A549 (cell line): ENCODE results near the gene IFITM2.

Source experiments
- CBX8 ChIP-seq: fragments of 200-600 bp; sonication (generic); IDR thresholded peaks from 2 replicates; pipeline ENCODE4 v1.6.1; 2016
- EP300 ChIP-seq, 2 experiments: fragments of >200 bp; sonication (Bioruptor Twin); formaldehyde crosslinking; IDR thresholded peaks; 2 replicates in 1 of 2; 3 replicates in 1 of 2; pipeline ENCODE4 v1.6.1; 2016 to 2017
- HDAC2 ChIP-seq: fragments of 200-600 bp; sonication (generic); IDR thresholded peaks from 2 replicates; pipeline ENCODE4 v1.6.1; 2016
- POLR2A ChIP-seq: IDR thresholded peaks from 2 replicates; pipeline ENCODE4 v1.6.1; 2012; ENCODE audit warnings: mild to moderate bottlenecking, low read length
- RAD21 ChIP-seq, 2 experiments: fragments of >200 bp in 1 of 2; sonication (Bioruptor Twin) in 1 of 2; formaldehyde crosslinking in 1 of 2; IDR thresholded peaks in 1 of 2; conservative IDR thresholded peaks in 1 of 2; 2 replicates in 1 of 2; 3 replicates in 1 of 2; pipeline ENCODE4 v1.6.1; 2012 to 2018; ENCODE audit warnings: inconsistent platforms in 1 of 2
- RFX5 ChIP-seq: fragments of 450-650 bp; IDR thresholded peaks from 2 replicates; pipeline ENCODE4 v1.7.1; 2014; ENCODE audit warnings: antibody characterized with exemption, mild to moderate bottlenecking, moderate library complexity
- TF ChIP-seq, protein P1 (sequence below): fragments of 200-600 bp; sonication (generic); IDR thresholded peaks from 2 replicates; pipeline ENCODE4 v1.6.1; 2016; ENCODE audit warnings: antibody characterized with exemption, mild to moderate bottlenecking, moderate library complexity
- TF ChIP-seq, protein P2 (sequence below): fragments of >200 bp; sonication (Bioruptor Twin); formaldehyde crosslinking; IDR thresholded peaks from 3 replicates; pipeline ENCODE4 v1.5.1; 2016

DNA sequence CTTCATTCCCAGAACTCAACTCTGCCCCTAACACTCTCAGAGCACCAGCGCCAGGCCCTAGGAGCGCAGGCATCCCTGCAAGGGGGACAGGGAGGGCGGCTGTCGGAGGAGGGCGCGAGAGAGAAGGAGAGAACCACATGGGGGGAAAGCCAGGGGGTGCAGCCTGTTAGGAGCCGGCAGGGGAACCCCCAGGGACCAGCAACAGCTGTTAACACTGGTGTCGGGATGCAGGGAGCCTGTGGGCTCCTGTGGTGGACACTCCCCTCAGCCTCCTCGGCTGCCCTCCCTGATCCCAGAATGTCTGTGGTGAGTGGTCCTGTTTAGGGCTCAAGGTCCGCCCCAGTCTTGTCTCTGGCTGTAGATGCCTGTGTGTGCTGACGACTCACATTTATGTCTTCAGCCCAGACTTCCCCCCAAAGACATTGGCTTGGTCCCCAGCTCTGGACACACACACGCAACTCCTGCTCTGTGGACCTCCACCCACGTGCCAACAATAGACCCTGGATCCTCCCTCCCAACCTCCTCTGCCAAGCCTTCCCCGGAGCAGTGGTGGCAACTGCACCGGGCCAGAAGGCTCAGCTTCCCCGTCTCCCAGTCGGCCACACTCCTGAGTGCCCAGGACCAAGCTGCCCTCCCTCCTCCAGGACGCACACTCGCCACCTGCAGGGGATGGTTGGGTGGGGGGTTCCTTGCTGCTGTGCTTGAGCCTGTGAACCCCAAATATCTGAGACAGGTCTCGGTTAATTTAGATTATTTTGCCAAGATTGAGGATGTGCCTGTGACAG lies 7.5 kb upstream of the IFITM2 start:
- TF ChIP-seq, protein P1, sequence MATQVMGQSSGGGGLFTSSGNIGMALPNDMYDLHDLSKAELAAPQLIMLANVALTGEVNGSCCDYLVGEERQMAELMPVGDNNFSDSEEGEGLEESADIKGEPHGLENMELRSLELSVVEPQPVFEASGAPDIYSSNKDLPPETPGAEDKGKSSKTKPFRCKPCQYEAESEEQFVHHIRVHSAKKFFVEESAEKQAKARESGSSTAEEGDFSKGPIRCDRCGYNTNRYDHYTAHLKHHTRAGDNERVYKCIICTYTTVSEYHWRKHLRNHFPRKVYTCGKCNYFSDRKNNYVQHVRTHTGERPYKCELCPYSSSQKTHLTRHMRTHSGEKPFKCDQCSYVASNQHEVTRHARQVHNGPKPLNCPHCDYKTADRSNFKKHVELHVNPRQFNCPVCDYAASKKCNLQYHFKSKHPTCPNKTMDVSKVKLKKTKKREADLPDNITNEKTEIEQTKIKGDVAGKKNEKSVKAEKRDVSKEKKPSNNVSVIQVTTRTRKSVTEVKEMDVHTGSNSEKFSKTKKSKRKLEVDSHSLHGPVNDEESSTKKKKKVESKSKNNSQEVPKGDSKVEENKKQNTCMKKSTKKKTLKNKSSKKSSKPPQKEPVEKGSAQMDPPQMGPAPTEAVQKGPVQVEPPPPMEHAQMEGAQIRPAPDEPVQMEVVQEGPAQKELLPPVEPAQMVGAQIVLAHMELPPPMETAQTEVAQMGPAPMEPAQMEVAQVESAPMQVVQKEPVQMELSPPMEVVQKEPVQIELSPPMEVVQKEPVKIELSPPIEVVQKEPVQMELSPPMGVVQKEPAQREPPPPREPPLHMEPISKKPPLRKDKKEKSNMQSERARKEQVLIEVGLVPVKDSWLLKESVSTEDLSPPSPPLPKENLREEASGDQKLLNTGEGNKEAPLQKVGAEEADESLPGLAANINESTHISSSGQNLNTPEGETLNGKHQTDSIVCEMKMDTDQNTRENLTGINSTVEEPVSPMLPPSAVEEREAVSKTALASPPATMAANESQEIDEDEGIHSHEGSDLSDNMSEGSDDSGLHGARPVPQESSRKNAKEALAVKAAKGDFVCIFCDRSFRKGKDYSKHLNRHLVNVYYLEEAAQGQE: no peak
- TF ChIP-seq CBX8 (no peak), POLR2A (no peak), EP300 (IDR thresholded peaks at IDR 0.05) (no peak), RFX5 (no peak), HDAC2 (no peak), RAD21 (conservative IDR thresholded peaks at IDR 0.05 in 1 of 2, IDR thresholded peaks at IDR 0.05 in 1 of 2) (no peak)
- TF ChIP-seq, protein P2, sequence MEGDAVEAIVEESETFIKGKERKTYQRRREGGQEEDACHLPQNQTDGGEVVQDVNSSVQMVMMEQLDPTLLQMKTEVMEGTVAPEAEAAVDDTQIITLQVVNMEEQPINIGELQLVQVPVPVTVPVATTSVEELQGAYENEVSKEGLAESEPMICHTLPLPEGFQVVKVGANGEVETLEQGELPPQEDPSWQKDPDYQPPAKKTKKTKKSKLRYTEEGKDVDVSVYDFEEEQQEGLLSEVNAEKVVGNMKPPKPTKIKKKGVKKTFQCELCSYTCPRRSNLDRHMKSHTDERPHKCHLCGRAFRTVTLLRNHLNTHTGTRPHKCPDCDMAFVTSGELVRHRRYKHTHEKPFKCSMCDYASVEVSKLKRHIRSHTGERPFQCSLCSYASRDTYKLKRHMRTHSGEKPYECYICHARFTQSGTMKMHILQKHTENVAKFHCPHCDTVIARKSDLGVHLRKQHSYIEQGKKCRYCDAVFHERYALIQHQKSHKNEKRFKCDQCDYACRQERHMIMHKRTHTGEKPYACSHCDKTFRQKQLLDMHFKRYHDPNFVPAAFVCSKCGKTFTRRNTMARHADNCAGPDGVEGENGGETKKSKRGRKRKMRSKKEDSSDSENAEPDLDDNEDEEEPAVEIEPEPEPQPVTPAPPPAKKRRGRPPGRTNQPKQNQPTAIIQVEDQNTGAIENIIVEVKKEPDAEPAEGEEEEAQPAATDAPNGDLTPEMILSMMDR: no peak
